Spleen (tissue), 11 donors: ENCODE data around the gene MS4A14. TPM values are rescaled to one million over a fixed set of nuclear protein-coding genes. Genes with fewer than 3 reads are reported as not detected.

ENCODE experiments used
- DNase-seq: peaks from one replicate; pipeline ENCODE4 v3.0.0-alpha.2; 2020
- H3K27ac ChIP-seq, 8 donors: fragments of 200-600 bp; sonication (generic) in 7 of 8; 1 replicate in 4 of 8; 2 replicates in 4 of 8; pipeline versions ENCODE4 v1.5.0 to v1.8.0; 2016 to 2021; ENCODE audit warnings: inconsistent platforms in 4 of 8, mild to moderate bottlenecking in 4 of 8, moderate library complexity in 1 of 8
- H3K27me3 ChIP-seq, 7 donors: fragments of 200-600 bp; sonication (generic) in 6 of 7; replicated peaks in 1 of 7; 1 replicate in 4 of 7; 2 replicates in 3 of 7; pipeline versions ENCODE4 v1.5.0 to v1.8.0; 2016 to 2021; ENCODE audit warnings: inconsistent platforms in 3 of 7, mild to moderate bottlenecking in 1 of 7
- H3K36me3 ChIP-seq, 6 donors: fragments of 200-600 bp; sonication (generic) in 5 of 6; 1 replicate in 4 of 6; 2 replicates in 2 of 6; pipeline versions ENCODE4 v1.5.0 to v1.8.0; 2016 to 2021; ENCODE audit warnings: inconsistent platforms in 2 of 6
- H3K4me1 ChIP-seq, 6 donors: fragments of 200-600 bp; sonication (generic) in 5 of 6; 1 replicate in 3 of 6; 2 replicates in 3 of 6; pipeline versions ENCODE4 v1.5.0 to v1.8.0; 2016 to 2021; ENCODE audit warnings: inconsistent platforms in 3 of 6
- H3K4me3 ChIP-seq, 8 donors: fragments of 200-600 bp; sonication (generic) in 7 of 8; 1 replicate in 4 of 8; 2 replicates in 4 of 8; pipeline versions ENCODE4 v1.5.0 to v1.8.0; 2016 to 2021; ENCODE audit warnings: inconsistent platforms in 4 of 8, mild to moderate bottlenecking in 4 of 8, moderate library complexity in 2 of 8
- H3K9me3 ChIP-seq, 8 donors: fragments of 200-600 bp; sonication (generic) in 7 of 8; 1 replicate in 4 of 8; 2 replicates in 4 of 8; pipeline versions ENCODE4 v1.5.0 to v1.8.0; 2016 to 2021; ENCODE audit warnings: inconsistent platforms in 4 of 8
- POLR2A ChIP-seq, 3 donors: fragments of 450-650 bp; IDR thresholded peaks; one replicate each; pipeline ENCODE4 v1.5.1; 2017; ENCODE audit warnings: antibody characterized with exemption in 3 of 3, mild to moderate bottlenecking in 1 of 3
- POLR2AphosphoS5 ChIP-seq, 3 donors: sonication (generic); formaldehyde crosslinking; IDR thresholded peaks; one replicate each; pipeline ENCODE4 v1.5.1; 2017; ENCODE audit warnings: antibody characterized with exemption in 3 of 3
- WGBS, 5 donors: extraction: QIAGEN DNeasy Blood & Tissue Kit in 3 of 5; methylation state at CpG; one replicate each; pipeline versions ENCODE4 v1.1.5 to v1.1.7; 2013 to 2018; 5-methylcytosine and 5-hydroxymethylcytosine counted together
- intact Hi-C: fragments of 100-400 bp; cut with DNase I; formaldehyde crosslinking; loops from one replicate; pipeline ENCODE4 v1.15.0; 2023; ENCODE audit warnings: low total_unique reads
- polyA plus RNA-seq, 3 donors: library from polyadenylated mRNA; stranded (reverse); fragments of 200-250 nt; gene quantifications; one replicate each; pipeline ENCODE4 v1.2.1, GENCODE V29; 2013
- total RNA-seq, 7 donors: library from RNA; depleted of rRNA in 3 of 7; stranded (reverse); fragments of >200 nt in 3 of 7; fragmentation: NEBNext Ultra II Directional in 4 of 7; extraction: Animal tissue kit (Norgen Biotek cat#: 25700) in 4 of 7; gene quantifications; one replicate each; pipeline versions ENCODE4 v1.1.0 to v1.2.1, GENCODE V29; 2016 to 2021
- TF ChIP-seq, protein P1 (sequence below), 11 experiments: fragments of 200-600 bp in 7 of 11; fragments of 450-650 bp in 4 of 11; sonication (generic) in 4 of 11; IDR thresholded peaks in 8 of 11; conservative IDR thresholded peaks in 3 of 11; 1 replicate in 7 of 11; 2 replicates in 4 of 11; pipeline versions ENCODE4 v1.4.0 to v1.8.0; 2016 to 2021; ENCODE audit warnings: antibody characterized with exemption in 11 of 11, inconsistent platforms in 4 of 11, mild to moderate bottlenecking in 1 of 11
- donor health status: healthy with polysubstance abuse.
- donor health status: DM: no; HTN: no; CAD: no; lungs with moderate emphysema.
- donor health status: DM: no; HTN: no; CAD: no.
- donor health status: Bipolar disorder and iron deficiency.
- donor health status: healthy.
- donor health status: DM: no; HTN: no; CAD: no.
- donor health status: DM: yes; HTN: yes; CAD: no.

The MS4A14 gene
- total and polyA plus RNA-seq, 10 donors: 1.0 to 18.0 (median 5.2) TPM

DNA sequence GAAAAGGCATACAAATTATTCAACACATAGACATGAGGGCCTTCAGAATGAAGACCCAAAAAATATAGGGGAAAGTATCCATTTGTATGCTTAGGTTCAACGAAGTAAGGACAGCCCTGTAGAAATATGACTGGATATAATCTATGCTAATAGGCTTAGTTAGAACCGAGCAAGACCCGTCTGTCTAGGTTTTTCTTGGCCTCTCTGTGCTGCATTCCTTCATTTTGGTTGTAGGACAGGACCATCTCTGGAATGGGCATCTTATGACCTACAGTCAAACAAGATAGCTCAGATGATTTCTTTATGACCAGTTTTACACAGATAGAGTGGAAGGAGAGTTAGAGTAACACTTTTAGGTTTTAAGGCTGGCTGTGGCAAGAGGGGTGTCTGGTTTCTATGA, 23.5 kb upstream of the MS4A14 start:
- intact Hi-C loops: no loop called here
- H3K4me1 ChIP-seq: peaks cover 0 to 45% (median 8%) of the 10 kb centered on the region in 6 donors
- DNase-seq: no peak
- H3K4me3 ChIP-seq: no peak overlapping the region
- peaks cover 0 to 7% (median 0%) of the 10 kb centered on the region in 8 donors for H3K9me3 ChIP-seq
- H3K27me3 ChIP-seq: no peaks in the 10 kb centered on the region
- no peak for TF ChIP-seq POLR2A (IDR thresholded peaks at IDR 0.05)
- TF ChIP-seq POLR2AphosphoS5 (IDR thresholded peaks at IDR 0.05): no peak
- TF ChIP-seq, protein P1, sequence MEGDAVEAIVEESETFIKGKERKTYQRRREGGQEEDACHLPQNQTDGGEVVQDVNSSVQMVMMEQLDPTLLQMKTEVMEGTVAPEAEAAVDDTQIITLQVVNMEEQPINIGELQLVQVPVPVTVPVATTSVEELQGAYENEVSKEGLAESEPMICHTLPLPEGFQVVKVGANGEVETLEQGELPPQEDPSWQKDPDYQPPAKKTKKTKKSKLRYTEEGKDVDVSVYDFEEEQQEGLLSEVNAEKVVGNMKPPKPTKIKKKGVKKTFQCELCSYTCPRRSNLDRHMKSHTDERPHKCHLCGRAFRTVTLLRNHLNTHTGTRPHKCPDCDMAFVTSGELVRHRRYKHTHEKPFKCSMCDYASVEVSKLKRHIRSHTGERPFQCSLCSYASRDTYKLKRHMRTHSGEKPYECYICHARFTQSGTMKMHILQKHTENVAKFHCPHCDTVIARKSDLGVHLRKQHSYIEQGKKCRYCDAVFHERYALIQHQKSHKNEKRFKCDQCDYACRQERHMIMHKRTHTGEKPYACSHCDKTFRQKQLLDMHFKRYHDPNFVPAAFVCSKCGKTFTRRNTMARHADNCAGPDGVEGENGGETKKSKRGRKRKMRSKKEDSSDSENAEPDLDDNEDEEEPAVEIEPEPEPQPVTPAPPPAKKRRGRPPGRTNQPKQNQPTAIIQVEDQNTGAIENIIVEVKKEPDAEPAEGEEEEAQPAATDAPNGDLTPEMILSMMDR (IDR thresholded peaks at IDR 0.05 in 8 of 11, conservative IDR thresholded peaks at IDR 0.05 in 3 of 11): no peak
- 82 to 95% (median 84%) methylated on average over 3 of the region's 3 CpGs for WGBS, 5 donors
- H3K27ac ChIP-seq: peak overlapping the region in 3 of 8 donors; percentile 36 to 68 (median 63)
- H3K36me3 ChIP-seq: no peaks in the 10 kb centered on the region

DNA sequence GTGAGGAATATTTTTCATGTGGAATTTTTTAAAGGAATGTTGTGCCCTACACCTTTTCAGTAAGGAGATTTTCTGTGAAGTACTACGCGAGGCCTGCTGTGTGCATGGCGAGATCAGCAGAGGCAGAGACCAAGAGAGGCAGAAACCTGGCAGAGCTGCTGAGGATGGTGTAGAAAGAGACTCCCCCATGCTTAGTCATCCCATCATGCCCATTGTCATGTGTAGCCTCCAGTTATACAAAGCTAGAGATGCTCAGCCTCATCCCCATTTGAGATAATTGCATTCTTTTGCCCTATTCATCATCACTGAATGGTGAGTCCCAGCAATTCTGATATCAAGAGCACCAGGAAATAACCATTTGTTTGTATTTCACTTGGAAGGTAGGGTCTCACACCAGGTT, 20.9 kb upstream of the MS4A14 start:
- no peak for TF ChIP-seq POLR2A (IDR thresholded peaks at IDR 0.05)
- TF ChIP-seq, protein P1 (IDR thresholded peaks at IDR 0.05 in 8 of 11, conservative IDR thresholded peaks at IDR 0.05 in 3 of 11): no peak
- TF ChIP-seq POLR2AphosphoS5 (IDR thresholded peaks at IDR 0.05): no peak
- Histone ChIP-seq H3K4me1 (peaks cover 0 to 52% (median 19%) of the 10 kb centered on the region in 6 donors), H3K9me3 (no peaks in the 10 kb centered on the region), H3K27me3 (no peaks in the 10 kb centered on the region), H3K36me3 (no peaks in the 10 kb centered on the region), H3K4me3 (no peak overlapping the region), H3K27ac (peak overlapping the region in 2 of 8 donors; percentile 21 to 85)
- 93 to 100% (median 94%) methylated on average over 3 of the region's 3 CpGs for WGBS, 5 donors
- no peak for DNase-seq
- intact Hi-C loops: no loop called here

DNA sequence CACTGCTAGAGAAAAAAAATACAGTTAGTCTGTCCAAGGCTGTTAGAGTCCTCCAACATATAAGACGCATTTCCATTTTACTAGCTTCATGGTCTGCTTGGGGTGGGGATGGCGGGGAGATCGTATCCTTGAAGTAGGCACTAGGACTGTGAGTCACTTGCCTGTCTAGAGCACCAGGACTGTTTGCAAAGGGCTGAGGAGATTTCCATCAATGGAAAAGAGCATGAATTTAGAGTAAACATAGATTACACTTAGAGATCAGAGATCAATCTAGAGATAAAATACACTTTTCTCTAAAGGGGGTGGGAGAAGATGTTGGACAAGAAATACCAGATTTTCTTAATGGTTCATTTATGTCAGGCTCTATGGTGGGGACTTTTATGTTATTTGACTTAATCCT, 19.7 kb upstream of the MS4A14 start:
- H3K4me1 ChIP-seq: peaks cover 0 to 46% (median 17%) of the 10 kb centered on the region in 6 donors
- no peaks in the 10 kb centered on the region for H3K27me3 ChIP-seq
- no peak overlapping the region for H3K4me3 ChIP-seq
- H3K36me3 ChIP-seq: no peaks in the 10 kb centered on the region
- TF ChIP-seq POLR2A (IDR thresholded peaks at IDR 0.05): no peak
- TF ChIP-seq, protein P1 (IDR thresholded peaks at IDR 0.05 in 8 of 11, conservative IDR thresholded peaks at IDR 0.05 in 3 of 11): no peak
- TF ChIP-seq POLR2AphosphoS5 (IDR thresholded peaks at IDR 0.05): no peak
- intact Hi-C loops: no loop called here
- no peaks in the 10 kb centered on the region for H3K9me3 ChIP-seq
- no peak for DNase-seq
- 65 to 95% (median 90%) methylated on average over 3 of the region's 3 CpGs for WGBS, 5 donors
- H3K27ac ChIP-seq: peak overlapping the region in 6 of 8 donors; percentile 79 to 89 (median 82)

DNA sequence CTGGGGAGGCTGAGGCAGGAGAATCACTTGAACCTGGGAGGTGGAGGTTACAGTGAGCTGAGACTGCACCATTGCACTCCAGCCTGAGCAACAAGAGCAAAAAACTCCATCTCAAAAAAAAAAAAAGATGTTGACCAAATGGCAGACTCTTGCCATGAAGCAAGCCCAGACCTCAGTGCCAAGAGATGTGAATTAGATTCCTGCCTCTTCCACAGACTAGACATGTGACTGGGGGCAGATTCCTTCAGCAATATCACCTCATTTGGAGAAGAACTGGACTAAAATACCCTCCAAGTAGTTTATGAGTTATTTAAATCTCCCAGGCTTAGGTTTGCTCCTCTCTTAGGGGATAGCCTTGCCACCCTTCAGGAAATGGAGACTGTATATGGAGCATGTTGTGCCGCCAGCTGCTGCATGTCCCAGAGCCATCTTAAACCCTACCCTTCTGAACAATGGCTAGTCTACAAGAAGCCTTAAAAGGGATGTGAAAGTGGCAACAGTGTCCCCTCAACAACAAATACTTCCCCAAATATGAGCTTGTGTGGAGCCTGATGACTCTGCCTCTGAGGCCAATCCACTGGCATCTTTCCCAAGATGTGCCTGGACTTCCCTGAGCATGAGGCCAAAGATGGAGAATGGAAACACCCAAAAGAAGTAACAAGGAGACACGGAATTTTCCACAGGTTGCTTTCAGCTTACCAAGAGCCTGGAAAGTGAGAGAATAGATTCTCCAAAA, 18.7 kb upstream of the MS4A14 start:
- WGBS, 5 donors: 57 to 74% (median 61%) methylated on average over 2 of the region's 2 CpGs
- H3K4me3 ChIP-seq: peak overlapping the region in 1 of 8 donors; percentile 62
- peak; percentile 78 for DNase-seq
- peak overlapping the region; percentile 13 to 89 (median 82) for H3K27ac ChIP-seq
- H3K9me3 ChIP-seq: no peaks in the 10 kb centered on the region
- TF ChIP-seq POLR2A (IDR thresholded peaks at IDR 0.05) (peak in 2 of 3 donors; percentile 16 to 18), POLR2AphosphoS5 (IDR thresholded peaks at IDR 0.05) (peak in 1 of 3 donors; percentile 84)
- TF ChIP-seq, protein P1 (IDR thresholded peaks at IDR 0.05 in 8 of 11, conservative IDR thresholded peaks at IDR 0.05 in 3 of 11): no peak
- intact Hi-C loops: no loop called here
- peaks cover 0 to 44% (median 15%) of the 10 kb centered on the region in 6 donors for H3K4me1 ChIP-seq
- H3K36me3 ChIP-seq: peaks cover 0 to under 1% (median 0%) of the 10 kb centered on the region in 6 donors
- H3K27me3 ChIP-seq: no peaks in the 10 kb centered on the region
